ENCODE data around the gene PWWP2A.
A peak's percentile ranks its signal among the peaks of the same experiment; 100 is the strongest.

The PWWP2A gene

GRCh38 chr5:160076997-160077396 lies 42.3 kb downstream of the PWWP2A start:
- no peak for DNase-seq (ENCODE audit: low read depth)

- peak; percentile 44 for DNase-seq (ENCODE audit: low read depth)
Measured at GRCh38 chr5:160075073-160075472, 44.2 kb downstream of the PWWP2A start.

- no peak for DNase-seq (ENCODE audit: low read depth)
Measured at GRCh38 chr5:160071916-160072315, 47.3 kb downstream of the PWWP2A start.

GRCh38 chr5:160071516-160071915 lies 47.7 kb downstream of the PWWP2A start:
- peak; percentile 96 for DNase-seq (ENCODE audit: low read depth)

- DNase-seq (ENCODE audit: low read depth) = peak; percentile 54
Measured at GRCh38 chr5:160069120-160069519, 50.1 kb downstream of the PWWP2A start.

GRCh38 chr5:160064995-160065614 lies 54.1 kb downstream of the PWWP2A start:
- no peak for DNase-seq (ENCODE audit: low read depth)

- no peak for DNase-seq (ENCODE audit: low read depth)
Measured at GRCh38 chr5:160064417-160064810, 54.8 kb downstream of the PWWP2A start.

GRCh38 chr5:160061770-160062169 lies 57.5 kb downstream of the PWWP2A start:
- no peak for DNase-seq (ENCODE audit: low read depth)

GRCh38 chr5:160060001-160060400 lies 59.2 kb downstream of the PWWP2A start:
- no peak for DNase-seq (ENCODE audit: low read depth)

- DNase-seq (ENCODE audit: low read depth) = no peak
Measured at GRCh38 chr5:160057256-160057655, 62.0 kb downstream of the PWWP2A start.

- DNase-seq (ENCODE audit: low read depth) = no peak
Measured at GRCh38 chr5:160054831-160055230, 64.4 kb downstream of the PWWP2A start.

GRCh38 chr5:160054047-160054446 lies 65.2 kb downstream of the PWWP2A start:
- DNase-seq (ENCODE audit: low read depth) = no peak

- DNase-seq (ENCODE audit: low read depth) = no peak
Measured at GRCh38 chr5:160049099-160049498, 70.2 kb downstream of the PWWP2A start.

- DNase-seq (ENCODE audit: low read depth) = no peak
Measured at GRCh38 chr5:160048131-160048530, 71.1 kb downstream of the PWWP2A start.

- DNase-seq (ENCODE audit: low read depth) = no peak
Measured at GRCh38 chr5:160047423-160047822, 71.8 kb downstream of the PWWP2A start.

GRCh38 chr5:160044967-160045366 lies 74.3 kb downstream of the PWWP2A start:
- DNase-seq (ENCODE audit: low read depth) = no peak

- no peak for DNase-seq (ENCODE audit: low read depth)
Measured at GRCh38 chr5:160044391-160044804, 74.9 kb downstream of the PWWP2A start.

- no peak for DNase-seq (ENCODE audit: low read depth)
Measured at GRCh38 chr5:160042671-160043070, 76.6 kb downstream of the PWWP2A start.
